H1 (cell line): ENCODE data around the gene MYH7.

ENCODE experiments used
- CEBPB ChIP-seq: IDR thresholded peaks from 2 replicates; pipeline ENCODE4 v1.6.1; 2012; ENCODE audit warnings: low read depth, low read length
- EGR1 ChIP-seq: IDR thresholded peaks from 2 replicates; pipeline ENCODE4 v1.6.1; 2011; ENCODE audit warnings: low read depth, low read length, borderline replicate concordance

GRCh38 chr14:23447361-23448350 is 12.2 kb upstream of the MYH7 start:
- TF ChIP-seq EGR1 (no peak), CEBPB (no peak)
